K562 (cell line): ENCODE data around the gene EBF4. TPM values are rescaled to one million over a fixed set of nuclear protein-coding genes. Genes with fewer than 3 reads are reported as not detected.

Experiments used
- ATAC-seq: fragments of 200-7000 bp; cut with Tn5 transposase; 3 replicates; pipeline ENCODE4 v1.9.1; 2020; ENCODE audit warnings: moderate library complexity
- BruUV-seq: library from RNA; stranded (reverse); fragments of 400-500 nt; replicated peaks from 2 replicates; lab custom pipeline; 2021; lab: Mats Ljungman, UMichigan
- CTCF ChIA-PET: fragments of 300-600 bp; formaldehyde crosslinking; extraction: SDS; loops from one replicate; lab custom pipeline; 2021; ENCODE audit warnings: low intra/inter-chr PET ratio; lab: Yijun Ruan, JAX
- POLR2A ChIA-PET: fragments of 300-600, 350-650 bp; sonication (Branson Sonifier 250); formaldehyde crosslinking; extraction: SDS; loops from one replicate; lab custom pipeline; 2021; ENCODE audit warnings: antibody characterized with exemption, inconsistent platforms; lab: Yijun Ruan, JAX
- DNase-seq, 4 experiments: peaks; one replicate each; pipeline versions ENCODE4 v3.0.0 to v3.0.0-alpha.2; 2011 to 2018; ENCODE audit warnings: low spot score in 3 of 4, mixed read lengths in 3 of 4; ENCODE audit errors: extremely low read depth in 1 of 4
- FAIRE-seq: peaks from 2 replicates; lab custom pipeline; 2011; peaks lifted over from hg19 to GRCh38; lab: Jason Lieb, UNC
- H2AFZ ChIP-seq: 2 replicates; pipeline ENCODE4 v1.6.0; 2011; ENCODE audit warnings: low read depth, low read length, control low read depth, inconsistent platforms
- H3K27ac ChIP-seq: fragments of 200-600 bp; 3 replicates; pipeline ENCODE4 v1.8.0; 2011; ENCODE audit warnings: low read depth, mild to moderate bottlenecking, control low read depth, inconsistent platforms, low read length, moderate library complexity, mixed read lengths; ENCODE audit errors: extremely low read depth
- H3K27me3 ChIP-seq, 2 experiments: fragments of 300-600 bp in 1 of 2; 2 replicates in 1 of 2; 3 replicates in 1 of 2; pipeline versions ENCODE4 v1.6.0 to v1.8.0; 2011; ENCODE audit warnings: inconsistent platforms in 2 of 2, low read length in 2 of 2, mild to moderate bottlenecking in 1 of 2, mixed read lengths in 1 of 2, moderate library complexity in 1 of 2; ENCODE audit not compliant: control insufficient read depth in 2 of 2, insufficient read depth in 2 of 2
- H3K36me3 ChIP-seq: fragments of 300-600 bp; 3 replicates; pipeline ENCODE4 v1.8.0; 2011; ENCODE audit warnings: mild to moderate bottlenecking, low read length, inconsistent platforms; ENCODE audit not compliant: control insufficient read depth, insufficient read depth
- H3K4me1 ChIP-seq, 2 experiments: fragments of 200-600 bp in 1 of 2; replicated peaks in 1 of 2; 2 replicates in 1 of 2; 3 replicates in 1 of 2; pipeline versions ENCODE4 v1.5.1 to v1.8.0; 2011; ENCODE audit warnings: inconsistent platforms in 2 of 2, low read length in 2 of 2, mild to moderate bottlenecking in 1 of 2, mixed read lengths in 1 of 2, moderate library complexity in 1 of 2; ENCODE audit not compliant: control insufficient read depth in 2 of 2, insufficient read depth in 2 of 2
- H3K4me2 ChIP-seq: 2 replicates; pipeline ENCODE4 v1.6.1; 2011; ENCODE audit warnings: low read length, control low read depth, inconsistent platforms, mixed read lengths; ENCODE audit not compliant: insufficient read depth
- H3K4me3 ChIP-seq: fragments of 200-600 bp; sonication (generic), shearing (Covaris generic); 2 replicates; pipeline ENCODE4 v1.5.1; 2016; ENCODE audit warnings: control low read depth, inconsistent platforms
- H3K79me2 ChIP-seq: fragments of 200-600 bp; 3 replicates; pipeline ENCODE4 v1.8.0; 2011; ENCODE audit warnings: low read length, inconsistent platforms; ENCODE audit not compliant: control insufficient read depth, insufficient read depth
- H3K9ac ChIP-seq, 2 experiments: 2 replicates each; pipeline versions ENCODE4 v1.6.0 to v1.6.1; 2011; ENCODE audit warnings: low read depth in 2 of 2, low read length in 2 of 2, control low read depth in 1 of 2, inconsistent platforms in 1 of 2, mild to moderate bottlenecking in 1 of 2, mixed read lengths in 1 of 2; ENCODE audit not compliant: insufficient read depth in 1 of 2
- H3K9me1 ChIP-seq: one replicate; pipeline ENCODE4 v1.6.0; 2011; ENCODE audit warnings: inconsistent platforms, mild to moderate bottlenecking, low read length, moderate library complexity; ENCODE audit not compliant: control insufficient read depth, insufficient read depth
- H3K9me3 ChIP-seq: replicated peaks from 2 replicates; pipeline ENCODE4 v1.5.1; 2011; ENCODE audit warnings: low read depth, low read length, inconsistent platforms; ENCODE audit not compliant: control insufficient read depth, insufficient read depth
- H4K20me1 ChIP-seq: replicated peaks from 2 replicates; pipeline ENCODE4 v1.6.1; 2011; ENCODE audit warnings: low read length, inconsistent platforms, mixed read lengths; ENCODE audit not compliant: control insufficient read depth, insufficient read depth
- CC2D1A ChIP-seq: fragments of 450-650 bp; IDR thresholded peaks from 2 replicates; pipeline ENCODE4 v1.6.1; 2017; ENCODE audit warnings: mild to moderate bottlenecking
- EHMT2 ChIP-seq: fragments of 450-650 bp; IDR thresholded peaks from 2 replicates; pipeline ENCODE4 v1.6.1; 2018; ENCODE audit warnings: antibody characterized with exemption
- HMGN3 ChIP-seq: IDR thresholded peaks from 2 replicates; pipeline ENCODE4 v1.6.1; 2011; ENCODE audit warnings: borderline replicate concordance, low read depth, mild to moderate bottlenecking, mixed read lengths, low read length; ENCODE audit not compliant: insufficient read length; ENCODE audit errors: extremely low read depth
- JUNB ChIP-seq: fragments of 450-650 bp; formaldehyde crosslinking; conservative IDR thresholded peaks from 2 replicates; pipeline ENCODE4 v1.4.0; 2020; ENCODE audit warnings: mild to moderate bottlenecking
- KLF1 ChIP-seq: fragments of 450-650 bp; IDR thresholded peaks from 2 replicates; pipeline ENCODE4 v1.6.1; 2016; ENCODE audit warnings: missing genetic modification characterization, missing compliant biosample characterization
- MAFF ChIP-seq: IDR thresholded peaks from 2 replicates; pipeline ENCODE4 v1.6.1; 2012; ENCODE audit warnings: low read length, improper control_type of control experiment
- SMARCB1 ChIP-seq: IDR thresholded peaks from 2 replicates; pipeline ENCODE4 v1.6.1; 2011; ENCODE audit warnings: improper control_type of control experiment, low read depth; ENCODE audit not compliant: insufficient read length
- ZNF124 ChIP-seq: sonication (generic); formaldehyde crosslinking; IDR thresholded peaks from 2 replicates; pipeline ENCODE4 v1.8.1; 2022; ENCODE audit warnings: missing genetic modification reagents
- WGBS: fragments of 100-300 bp; shearing (Covaris generic); methylation state at CpG from one replicate; pipeline ENCODE4 v1.1.6; 2016; ENCODE audit warnings: low coverage, mixed read lengths; ENCODE audit not compliant: insufficient coverage; ENCODE audit errors: missing lambda C conversion rate; 5-methylcytosine and 5-hydroxymethylcytosine counted together
- in situ Hi-C: fragments of 300-500 bp; cut with MboI; formaldehyde crosslinking; loops from 4 replicates; pipeline ENCODE4 v1.15.0; 2018; ENCODE audit warnings: inconsistent platforms, mixed read lengths
- intact Hi-C: fragments of 100-400 bp; cut with micrococcal nuclease; formaldehyde crosslinking; loops from 2 replicates; pipeline ENCODE4 v1.14.2; 2022
- polyA plus RNA-seq, 8 experiments: library from polyadenylated mRNA; depleted of rRNA in 4 of 8; stranded (reverse) in 5 of 8; unstranded in 3 of 8; fragments of >200 nt; fragmentation: Nextera tagmentation in 2 of 8; fragmentation: Illumina TruSeq in 1 of 8; extraction: Ambion mirVana in 2 of 8; extraction: Trizol in 1 of 8; gene quantifications; 2 replicates each; pipeline versions ENCODE4 v1.2.1 to v1.2.3, GENCODE V29; 2011 to 2014; ENCODE audit warnings: inconsistent platforms in 1 of 8, missing spikeins in 1 of 8
- total RNA-seq, 7 experiments: library from RNA; depleted of rRNA in 6 of 7; stranded (reverse); fragments of >200 nt in 6 of 7; fragmentation: Illumina TruSeq in 2 of 7; extraction: Trizol in 2 of 7; gene quantifications; 2 replicates each; pipeline versions ENCODE4 v1.2.1 to v1.2.3, GENCODE V29; 2011 to 2021; ENCODE audit warnings: low replicate concordance in 1 of 7

The EBF4 gene
- total and polyA plus RNA-seq, 9 of the 15 experiments (the other 6 are each of a cell fraction or from before 2014, with no cell fraction given), result 0.09 TPM; not detected in 8

DNA sequence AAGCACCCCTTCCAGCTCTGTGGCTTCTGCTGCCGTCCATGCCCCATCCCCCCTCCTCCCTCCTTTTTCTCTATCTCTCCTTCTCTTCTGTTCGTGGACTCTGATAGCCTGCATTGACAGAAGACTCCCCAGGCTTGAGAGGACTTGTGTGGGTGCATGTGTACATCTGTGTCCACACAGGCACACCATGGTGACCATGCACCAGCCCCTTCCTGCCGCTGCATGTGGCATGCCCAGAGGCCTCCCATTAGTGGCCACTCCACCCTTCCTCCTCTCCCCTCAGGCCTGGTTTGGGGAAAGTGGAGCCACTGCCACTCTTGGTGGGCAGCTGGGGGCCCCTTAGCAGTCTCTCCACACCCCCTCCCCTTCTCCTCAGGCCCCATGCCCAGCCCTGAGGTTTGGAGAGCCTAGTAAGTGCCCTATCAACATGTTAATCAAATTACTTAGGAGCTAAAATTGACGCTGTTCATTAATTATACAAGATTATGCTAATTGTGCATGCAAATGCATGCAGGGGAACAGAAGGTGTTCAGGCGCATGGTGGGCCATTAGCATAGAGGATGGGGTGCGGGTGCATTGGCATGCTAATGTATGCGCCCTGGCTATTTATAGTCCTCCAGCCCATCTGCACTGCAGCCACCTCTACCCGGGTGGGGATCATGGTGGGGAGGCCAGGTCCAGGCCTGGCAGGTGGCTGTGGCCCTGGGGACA is 45.9 kb downstream of the EBF4 start:
- Histone ChIP-seq H3K4me1 (no peaks in the 10 kb centered on the region), H3K9me3 (no peaks in the 10 kb centered on the region), H3K9ac (no peak overlapping the region), H3K27me3 (peaks cover 6 to 37% of the 10 kb centered on the region in 2 experiments), H3K4me2 (no peak overlapping the region), H3K9me1 (no peaks in the 10 kb centered on the region), H3K79me2 (no peaks in the 10 kb centered on the region), H3K27ac (no peak overlapping the region), H4K20me1 (no peaks in the 10 kb centered on the region), H3K36me3 (no peaks in the 10 kb centered on the region), H2AFZ (no peak overlapping the region), H3K4me3 (no peak overlapping the region)
- no TSS peak for BruUV-seq
- intact Hi-C loops (no loop called here), in situ Hi-C loops (no loop called here)
- 5% methylated on average over 7 of the region's 8 CpGs for WGBS
- POLR2A ChIA-PET, result interaction anchor here (0.6 kb wide), 1 partner anchor 143 kb away, joined by 3 read pairs; no protein-coding TSS in a partner anchor
- no peak for ATAC-seq
- CTCF ChIA-PET, result no interaction called here
- no peak for TF ChIP-seq EHMT2
- TF ChIP-seq KLF1 (tag), result no peak
- TF ChIP-seq MAFF, result no peak
- TF ChIP-seq SMARCB1, result no peak
- TF ChIP-seq CC2D1A, result no peak
- no peak for FAIRE-seq
- DNase-seq, result no peak

DNA sequence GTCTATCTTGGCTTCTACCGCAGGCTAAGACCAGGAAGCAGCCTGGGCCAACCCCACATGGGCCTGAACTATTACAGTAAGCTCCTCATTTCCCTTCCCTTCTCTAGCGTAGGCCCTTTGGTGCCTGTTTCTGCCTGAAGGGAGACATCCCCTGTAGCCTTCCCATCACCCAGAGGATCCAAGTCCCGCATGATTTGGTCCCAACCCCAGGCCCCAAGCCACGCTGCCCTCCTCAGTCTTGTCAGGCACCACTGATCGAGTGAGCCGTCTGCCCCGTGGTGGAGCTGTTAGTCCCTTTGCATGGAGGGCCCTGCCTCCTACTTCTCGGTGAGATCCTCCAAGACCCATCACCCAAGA is 46.4 kb downstream of the EBF4 start:
- Histone ChIP-seq H3K4me2 (no peak overlapping the region), H3K27me3 (peaks cover 6 to 37% of the 10 kb centered on the region in 2 experiments), H3K9me3 (no peaks in the 10 kb centered on the region), H3K4me3 (no peak overlapping the region), H3K36me3 (no peaks in the 10 kb centered on the region), H4K20me1 (no peaks in the 10 kb centered on the region), H3K27ac (no peak overlapping the region), H3K79me2 (no peaks in the 10 kb centered on the region), H3K9me1 (no peaks in the 10 kb centered on the region), H3K9ac (no peak overlapping the region), H2AFZ (no peak overlapping the region), H3K4me1 (no peaks in the 10 kb centered on the region)
- ChIA-PET POLR2A (interaction anchor here (0.6 kb wide), 1 partner anchor 11 kb away, joined by 3 read pairs; no protein-coding TSS in a partner anchor), CTCF (no interaction called here)
- FAIRE-seq (no peak), DNase-seq (no peak), ATAC-seq (no peak)
- in situ Hi-C loops (no loop called here), intact Hi-C loops (no loop called here)
- no TSS peak for BruUV-seq
- 9% methylated on average over 7 of the region's 8 CpGs for WGBS
- TF ChIP-seq ZNF124 (CRISPR knock-in tag), result no peak
- TF ChIP-seq HMGN3, result no peak
- no peak for TF ChIP-seq JUNB (CRISPR knock-in tag)
